ENCODE data around the gene RTN4RL1.
A peak's percentile ranks its signal among the peaks of the same experiment; 100 is the strongest.

RTN4RL1 gene

GRCh38 chr17:1920948-1921351, 104.2 kb downstream of the RTN4RL1 start:
- no peak for TF ChIP-seq Cebpa-rat (IDR thresholded peaks at IDR 0.05)
- Histone ChIP-seq H3K4me1 (peaks cover 16% of the 10 kb centered on the region), H3K4me2 (no peak overlapping the region), H3K27ac (no peak overlapping the region), H3K4me3 (no peak overlapping the region), H3K9me3 (no peaks in the 10 kb centered on the region), H3K36me3 (no peaks in the 10 kb centered on the region), H3K9ac (no peak overlapping the region), H4K20me1 (no peaks in the 10 kb centered on the region), H3K27me3 (no peaks in the 10 kb centered on the region)

GRCh38 chr17:1919201-1919600, 105.9 kb downstream of the RTN4RL1 start:
- TF ChIP-seq Cebpa-rat (IDR thresholded peaks at IDR 0.05): no peak

GRCh38 chr17:1918346-1919162, 106.6 kb downstream of the RTN4RL1 start:
- no peak overlapping the region for H3K27ac ChIP-seq
- no peak overlapping the region for H3K9ac ChIP-seq
- TF ChIP-seq Cebpa-rat (IDR thresholded peaks at IDR 0.05): no peak
- H3K36me3 ChIP-seq: no peaks in the 10 kb centered on the region
- no peaks in the 10 kb centered on the region for H4K20me1 ChIP-seq
- H3K4me3 ChIP-seq: no peak overlapping the region
- no peaks in the 10 kb centered on the region for H3K9me3 ChIP-seq
- no peak overlapping the region for H3K4me2 ChIP-seq
- no peaks in the 10 kb centered on the region for H3K27me3 ChIP-seq
- H3K4me1 ChIP-seq: peaks cover 32% of the 10 kb centered on the region

More at GRCh38 chr17:1919201-1919600, 105.9 kb downstream of the RTN4RL1 start:
- H3K4me2 ChIP-seq: no peak overlapping the region
- no peak overlapping the region for H3K27ac ChIP-seq
- no peak overlapping the region for H3K4me3 ChIP-seq
- no peaks in the 10 kb centered on the region for H3K9me3 ChIP-seq
- H4K20me1 ChIP-seq: no peaks in the 10 kb centered on the region
- no peaks in the 10 kb centered on the region for H3K27me3 ChIP-seq
- H3K4me1 ChIP-seq: peaks cover 29% of the 10 kb centered on the region
- no peaks in the 10 kb centered on the region for H3K36me3 ChIP-seq
- no peak overlapping the region for H3K9ac ChIP-seq

GRCh38 chr17:1916963-1917715, 108.0 kb downstream of the RTN4RL1 start:
- no peak for TF ChIP-seq Cebpa-rat (IDR thresholded peaks at IDR 0.05)
- Histone ChIP-seq H4K20me1 (no peaks in the 10 kb centered on the region), H3K27ac (no peak overlapping the region), H3K9me3 (no peaks in the 10 kb centered on the region), H3K9ac (no peak overlapping the region), H3K4me2 (no peak overlapping the region), H3K36me3 (no peaks in the 10 kb centered on the region), H3K4me3 (no peak overlapping the region), H3K27me3 (no peaks in the 10 kb centered on the region), H3K4me1 (peaks cover 32% of the 10 kb centered on the region)

- H3K4me1 ChIP-seq: peaks cover 32% of the 10 kb centered on the region
- H3K9ac ChIP-seq: no peak overlapping the region
- H3K4me3 ChIP-seq: no peak overlapping the region
- TF ChIP-seq Cebpa-rat (IDR thresholded peaks at IDR 0.05): no peak
- H3K27me3 ChIP-seq: no peaks in the 10 kb centered on the region
- H4K20me1 ChIP-seq: no peaks in the 10 kb centered on the region
- H3K4me2 ChIP-seq: peak overlapping the region; percentile 50
- no peaks in the 10 kb centered on the region for H3K36me3 ChIP-seq
- H3K9me3 ChIP-seq: no peaks in the 10 kb centered on the region
- no peak overlapping the region for H3K27ac ChIP-seq
Observed at GRCh38 chr17:1916316-1916715, 108.8 kb downstream of the RTN4RL1 start.

- peaks cover 32% of the 10 kb centered on the region for H3K4me1 ChIP-seq
- no peaks in the 10 kb centered on the region for H3K36me3 ChIP-seq
- H3K9ac ChIP-seq: no peak overlapping the region
- H3K27me3 ChIP-seq: no peaks in the 10 kb centered on the region
- H3K9me3 ChIP-seq: no peaks in the 10 kb centered on the region
- no peak overlapping the region for H3K4me3 ChIP-seq
- H3K27ac ChIP-seq: no peak overlapping the region
- no peaks in the 10 kb centered on the region for H4K20me1 ChIP-seq
- H3K4me2 ChIP-seq: peak overlapping the region; percentile 50
- TF ChIP-seq Cebpa-rat (IDR thresholded peaks at IDR 0.05): peak; percentile 29; the same call in 1 of the 2 replicates
Observed at GRCh38 chr17:1915889-1916288, 109.2 kb downstream of the RTN4RL1 start.

GRCh38 chr17:1914661-1915083, 110.5 kb downstream of the RTN4RL1 start:
- Histone ChIP-seq H3K4me2 (peak overlapping the region; percentile 23), H3K27me3 (peaks cover 4% of the 10 kb centered on the region; the same call in 1 of the 2 replicates), H3K27ac (no peak overlapping the region)

GRCh38 chr17:1913702-1914101, 111.4 kb downstream of the RTN4RL1 start:
- H3K9ac ChIP-seq: no peak overlapping the region
- TF ChIP-seq Cebpa-rat (IDR thresholded peaks at IDR 0.05): no peak
- H3K27me3 ChIP-seq: peaks cover 8% of the 10 kb centered on the region
- no peak overlapping the region for H3K27ac ChIP-seq
- peaks cover 36% of the 10 kb centered on the region for H3K4me1 ChIP-seq
- no peaks in the 10 kb centered on the region for H3K36me3 ChIP-seq
- no peaks in the 10 kb centered on the region for H3K9me3 ChIP-seq
- H3K4me2 ChIP-seq: no peak overlapping the region
- no peaks in the 10 kb centered on the region for H4K20me1 ChIP-seq
- no peak overlapping the region for H3K4me3 ChIP-seq

More at GRCh38 chr17:1914661-1915083, 110.5 kb downstream of the RTN4RL1 start:
- no peak for TF ChIP-seq Cebpa-rat (IDR thresholded peaks at IDR 0.05)
- H3K4me1 ChIP-seq: peaks cover 32% of the 10 kb centered on the region
- no peaks in the 10 kb centered on the region for H3K9me3 ChIP-seq
- H4K20me1 ChIP-seq: no peaks in the 10 kb centered on the region
- no peak overlapping the region for H3K4me3 ChIP-seq
- no peaks in the 10 kb centered on the region for H3K36me3 ChIP-seq
- no peak overlapping the region for H3K9ac ChIP-seq

GRCh38 chr17:1912146-1912545, 113.0 kb downstream of the RTN4RL1 start:
- no peak overlapping the region for H3K9ac ChIP-seq
- peaks cover 44% of the 10 kb centered on the region for H3K4me1 ChIP-seq
- no peak overlapping the region for H3K4me2 ChIP-seq
- no peak overlapping the region for H3K27ac ChIP-seq
- H3K4me3 ChIP-seq: no peak overlapping the region
- no peaks in the 10 kb centered on the region for H3K9me3 ChIP-seq
- H4K20me1 ChIP-seq: no peaks in the 10 kb centered on the region
- peaks cover 24% of the 10 kb centered on the region for H3K27me3 ChIP-seq
- no peaks in the 10 kb centered on the region for H3K36me3 ChIP-seq
- TF ChIP-seq Cebpa-rat (IDR thresholded peaks at IDR 0.05): no peak

- no peak overlapping the region for H3K4me2 ChIP-seq
- H3K4me3 ChIP-seq: no peak overlapping the region
- no peaks in the 10 kb centered on the region for H3K36me3 ChIP-seq
- no peak overlapping the region for H3K27ac ChIP-seq
- TF ChIP-seq Cebpa-rat (IDR thresholded peaks at IDR 0.05): no peak
- no peak overlapping the region for H3K9ac ChIP-seq
- H3K4me1 ChIP-seq: peaks cover 26% of the 10 kb centered on the region
- peaks cover 33% of the 10 kb centered on the region for H3K27me3 ChIP-seq
- H3K9me3 ChIP-seq: no peaks in the 10 kb centered on the region
- H4K20me1 ChIP-seq: no peaks in the 10 kb centered on the region
Observed at GRCh38 chr17:1909985-1910384, 115.1 kb downstream of the RTN4RL1 start.
